ENCODE results near the gene CAMK1D. TPM values are rescaled to one million over a fixed set of nuclear protein-coding genes. Genes with fewer than 3 reads are reported as not detected.

The CAMK1D gene
- total and polyA plus RNA-seq, 2 of the 4 experiments (the other 2 are of a cell fraction), result 5.0 to 5.3 TPM

GRCh38 chr10:12435348-12435747 is 86.0 kb downstream of the CAMK1D start:
- no peak overlapping the region for H2BK120ac ChIP-seq (ENCODE audit: low read depth, low read length)
- CTCF ChIA-PET, result interaction anchor here (0.9 kb wide), 1 partner anchor 12 kb away, joined by 3 read pairs; no protein-coding TSS in a partner anchor
- no CpG with 5 or more reads among the region's 6 CpGs for WGBS, 2 experiments (ENCODE audit: extremely low coverage in 2 of 2, insufficient read length in 1 of 2)
- H4K5ac ChIP-seq (ENCODE audit: low read depth, low read length), result no peak overlapping the region
- H2AFZ ChIP-seq (replicated peaks; ENCODE audit: low read length, poor library complexity), result no peak overlapping the region
- H3K14ac ChIP-seq (replicated peaks; ENCODE audit: low read depth, low read length), result no peak overlapping the region
- H3K9ac ChIP-seq (ENCODE audit: low read depth, low read length), result no peak overlapping the region
- H3K9me1 ChIP-seq (ENCODE audit: insufficient read depth, low read length), result no peaks in the 10 kb centered on the region
- H3K4me1 ChIP-seq (ENCODE audit: control insufficient read depth, insufficient read depth, low read length), result no peaks in the 10 kb centered on the region
- H3K36me3 ChIP-seq (ENCODE audit: control insufficient read depth, insufficient read depth, low read length), result no peaks in the 10 kb centered on the region
- no peak overlapping the region for H2BK5ac ChIP-seq (ENCODE audit: low read depth, low read length, poor library complexity, severe bottlenecking)
- TF ChIP-seq MAZ (IDR thresholded peaks at IDR 0.05; ENCODE audit: borderline replicate concordance, low read depth, low read length) (no peak), SMC3 (IDR thresholded peaks at IDR 0.05; ENCODE audit: low read depth, low read length) (no peak), RCOR1 (IDR thresholded peaks at IDR 0.05; ENCODE audit: insufficient replicate concordance, low read length) (no peak), NFE2L2 (IDR thresholded peaks at IDR 0.05; ENCODE audit: low read depth, low read length) (no peak), RFX5 (IDR thresholded peaks at IDR 0.05; ENCODE audit: low read depth, low read length) (no peak), CTCF (conservative IDR thresholded peaks at IDR 0.05; ENCODE audit: low read depth, low read length) (no peak), CEBPB (IDR thresholded peaks at IDR 0.05; ENCODE audit: low read depth, low read length) (no peak), BHLHE40 (IDR thresholded peaks at IDR 0.05; ENCODE audit: low read depth, low read length) (no peak)
- no TSS peak for BruUV-seq (replicated peaks)
- H3K27me3 ChIP-seq (ENCODE audit: control insufficient read depth, insufficient read depth, low read length), result peaks cover 20% of the 10 kb centered on the region
- no peak overlapping the region for H2AK5ac ChIP-seq (ENCODE audit: low read depth, low read length)
- H3K4me3 ChIP-seq (ENCODE audit: insufficient read depth, low read depth, low read length), result no peak overlapping the region
- no peak overlapping the region for H2BK15ac ChIP-seq (ENCODE audit: low read depth, low read length)
- DNase-seq (no peak), ATAC-seq (ENCODE audit: low read depth) (no peak)
- H3K23ac ChIP-seq (ENCODE audit: low read depth, low read length), result no peak overlapping the region
- H4K20me1 ChIP-seq (ENCODE audit: insufficient read depth, low read length), result peaks cover 6% of the 10 kb centered on the region; the same call in 1 of the 2 replicates
- H4K91ac ChIP-seq (ENCODE audit: insufficient read depth, low read depth, low read length), result no peak overlapping the region
- H3K4me2 ChIP-seq (ENCODE audit: low read depth, low read length), result no peak overlapping the region
- POLR2A ChIA-PET (ENCODE audit: unreplicated experiment), result no interaction called here
- no peak overlapping the region for H2BK20ac ChIP-seq (ENCODE audit: low read depth, low read length)
- H4K8ac ChIP-seq (ENCODE audit: low read depth in 2 of 2, low read length in 2 of 2), result no peak overlapping the region
- intact Hi-C loops (cut with micrococcal nuclease), result no loop called here
- no peak overlapping the region for H3K4ac ChIP-seq (ENCODE audit: low read depth, low read length)
- H3K79me1 ChIP-seq (ENCODE audit: low read depth in 1 of 2, low read length in 2 of 2), result no peaks in the 10 kb centered on the region
- no peak overlapping the region for H3K18ac ChIP-seq (ENCODE audit: low read depth, low read length)
- H3K27ac ChIP-seq (ENCODE audit: insufficient read depth, low read length), result no peak overlapping the region
- dilution Hi-C loops (cut with HindIII; ENCODE audit: low sequenced_read_pairs, unreplicated experiment), result no loop called here
- no peak overlapping the region for H2AK9ac ChIP-seq (replicated peaks; ENCODE audit: low read depth, low read length, poor library complexity)
- no peak overlapping the region for H3K56ac ChIP-seq (ENCODE audit: extremely low read depth, insufficient read depth, low read length)
- H3K9me3 ChIP-seq (ENCODE audit: control insufficient read depth, insufficient read depth, low read length), result no peaks in the 10 kb centered on the region
- in situ Hi-C loops (cut with MboI; ENCODE audit: low sequenced_read_pairs), result no loop called here

Data from IMR-90 (cell line).